K562 (cell line): ENCODE results near the gene CACNB1. TPM values are rescaled to one million over a fixed set of nuclear protein-coding genes. Genes with fewer than 3 reads are reported as not detected.

Source experiments
- ATAC-seq: fragments of 200-7000 bp; cut with Tn5 transposase; 3 replicates; pipeline ENCODE4 v1.9.1; 2020; ENCODE audit warnings: moderate library complexity
- BruUV-seq: library from RNA; stranded (reverse); fragments of 400-500 nt; replicated peaks from 2 replicates; lab custom pipeline; 2021; lab: Mats Ljungman, UMichigan
- CTCF ChIA-PET: fragments of 300-600 bp; formaldehyde crosslinking; extraction: SDS; loops from one replicate; lab custom pipeline; 2021; ENCODE audit warnings: low intra/inter-chr PET ratio; lab: Yijun Ruan, JAX
- POLR2A ChIA-PET: fragments of 300-600, 350-650 bp; sonication (Branson Sonifier 250); formaldehyde crosslinking; extraction: SDS; loops from one replicate; lab custom pipeline; 2021; ENCODE audit warnings: antibody characterized with exemption, inconsistent platforms; lab: Yijun Ruan, JAX
- DNase-seq, 4 experiments: peaks; one replicate each; pipeline versions ENCODE4 v3.0.0 to v3.0.0-alpha.2; 2011 to 2018; ENCODE audit warnings: low spot score in 3 of 4, mixed read lengths in 3 of 4; ENCODE audit errors: extremely low read depth in 1 of 4
- FAIRE-seq: peaks from 2 replicates; lab custom pipeline; 2011; peaks lifted over from hg19 to GRCh38; lab: Jason Lieb, UNC
- H2AFZ ChIP-seq: 2 replicates; pipeline ENCODE4 v1.6.0; 2011; ENCODE audit warnings: low read depth, low read length, control low read depth, inconsistent platforms
- H3K27ac ChIP-seq: fragments of 200-600 bp; 3 replicates; pipeline ENCODE4 v1.8.0; 2011; ENCODE audit warnings: low read depth, mild to moderate bottlenecking, control low read depth, inconsistent platforms, low read length, moderate library complexity, mixed read lengths; ENCODE audit errors: extremely low read depth
- H3K27me3 ChIP-seq, 2 experiments: fragments of 300-600 bp in 1 of 2; 2 replicates in 1 of 2; 3 replicates in 1 of 2; pipeline versions ENCODE4 v1.6.0 to v1.8.0; 2011; ENCODE audit warnings: inconsistent platforms in 2 of 2, low read length in 2 of 2, mild to moderate bottlenecking in 1 of 2, mixed read lengths in 1 of 2, moderate library complexity in 1 of 2; ENCODE audit not compliant: control insufficient read depth in 2 of 2, insufficient read depth in 2 of 2
- H3K36me3 ChIP-seq: fragments of 300-600 bp; 3 replicates; pipeline ENCODE4 v1.8.0; 2011; ENCODE audit warnings: mild to moderate bottlenecking, low read length, inconsistent platforms; ENCODE audit not compliant: control insufficient read depth, insufficient read depth
- H3K4me1 ChIP-seq, 2 experiments: fragments of 200-600 bp in 1 of 2; replicated peaks in 1 of 2; 2 replicates in 1 of 2; 3 replicates in 1 of 2; pipeline versions ENCODE4 v1.5.1 to v1.8.0; 2011; ENCODE audit warnings: inconsistent platforms in 2 of 2, low read length in 2 of 2, mild to moderate bottlenecking in 1 of 2, mixed read lengths in 1 of 2, moderate library complexity in 1 of 2; ENCODE audit not compliant: control insufficient read depth in 2 of 2, insufficient read depth in 2 of 2
- H3K4me2 ChIP-seq: 2 replicates; pipeline ENCODE4 v1.6.1; 2011; ENCODE audit warnings: low read length, control low read depth, inconsistent platforms, mixed read lengths; ENCODE audit not compliant: insufficient read depth
- H3K4me3 ChIP-seq: fragments of 200-600 bp; sonication (generic), shearing (Covaris generic); 2 replicates; pipeline ENCODE4 v1.5.1; 2016; ENCODE audit warnings: control low read depth, inconsistent platforms
- H3K79me2 ChIP-seq: fragments of 200-600 bp; 3 replicates; pipeline ENCODE4 v1.8.0; 2011; ENCODE audit warnings: low read length, inconsistent platforms; ENCODE audit not compliant: control insufficient read depth, insufficient read depth
- H3K9ac ChIP-seq, 2 experiments: 2 replicates each; pipeline versions ENCODE4 v1.6.0 to v1.6.1; 2011; ENCODE audit warnings: low read depth in 2 of 2, low read length in 2 of 2, control low read depth in 1 of 2, inconsistent platforms in 1 of 2, mild to moderate bottlenecking in 1 of 2, mixed read lengths in 1 of 2; ENCODE audit not compliant: insufficient read depth in 1 of 2
- H3K9me1 ChIP-seq: one replicate; pipeline ENCODE4 v1.6.0; 2011; ENCODE audit warnings: inconsistent platforms, mild to moderate bottlenecking, low read length, moderate library complexity; ENCODE audit not compliant: control insufficient read depth, insufficient read depth
- H3K9me3 ChIP-seq: replicated peaks from 2 replicates; pipeline ENCODE4 v1.5.1; 2011; ENCODE audit warnings: low read depth, low read length, inconsistent platforms; ENCODE audit not compliant: control insufficient read depth, insufficient read depth
- H4K20me1 ChIP-seq: replicated peaks from 2 replicates; pipeline ENCODE4 v1.6.1; 2011; ENCODE audit warnings: low read length, inconsistent platforms, mixed read lengths; ENCODE audit not compliant: control insufficient read depth, insufficient read depth
- EHMT2 ChIP-seq: fragments of 450-650 bp; IDR thresholded peaks from 2 replicates; pipeline ENCODE4 v1.6.1; 2018; ENCODE audit warnings: antibody characterized with exemption
- GABPB2 ChIP-seq: fragments of 250-450 bp; sonication (Bioruptor Pico); conservative IDR thresholded peaks from 2 replicates; pipeline ENCODE4 v1.5.1; 2021; ENCODE audit warnings: mild to moderate bottlenecking
- HDAC3 ChIP-seq: fragments of 450-650 bp; IDR thresholded peaks from 2 replicates; pipeline ENCODE4 v1.6.1; 2018; ENCODE audit warnings: borderline replicate concordance, mild to moderate bottlenecking, moderate library complexity; ENCODE audit not compliant: partially characterized antibody
- JUN ChIP-seq, 2 experiments: sonication (generic) in 1 of 2; formaldehyde crosslinking in 1 of 2; IDR thresholded peaks; 2 replicates each; pipeline versions ENCODE4 v1.6.1 to v1.8.0; 2012 to 2022; ENCODE audit warnings: borderline replicate concordance in 2 of 2, mild to moderate bottlenecking in 2 of 2, improper control_type of control experiment in 1 of 2, low read depth in 1 of 2, low read length in 1 of 2, missing genetic modification reagents in 1 of 2
- MTA3 ChIP-seq: fragments of 450-650 bp; formaldehyde crosslinking; IDR thresholded peaks from 2 replicates; pipeline ENCODE4 v1.6.1; 2017; ENCODE audit warnings: mild to moderate bottlenecking, borderline replicate concordance
- TEAD2 ChIP-seq: fragments of 450-650 bp; IDR thresholded peaks from 2 replicates; pipeline ENCODE4 v1.6.1; 2016; ENCODE audit warnings: missing genetic modification characterization, control low read depth, missing compliant biosample characterization
- YY1 ChIP-seq, 3 experiments: IDR thresholded peaks; 2 replicates each; pipeline ENCODE4 v1.6.1; 2011; ENCODE audit warnings: low read length in 2 of 3, mild to moderate bottlenecking in 2 of 3, moderate library complexity in 2 of 3, borderline replicate concordance in 1 of 3, control low read depth in 1 of 3, low read depth in 1 of 3; ENCODE audit not compliant: insufficient read depth in 3 of 3, insufficient replicate concordance in 2 of 3, control insufficient read depth in 1 of 3, insufficient read length in 1 of 3; ENCODE audit errors: extremely low read depth in 1 of 3
- ZKSCAN1 ChIP-seq: fragments of 150-350 bp; IDR thresholded peaks from 2 replicates; pipeline ENCODE4 v1.6.1; 2016; ENCODE audit warnings: low read depth, low read length
- ZNF121 ChIP-seq: sonication (generic); formaldehyde crosslinking; conservative IDR thresholded peaks from 2 replicates; pipeline ENCODE4 v1.8.0; 2022; ENCODE audit warnings: missing genetic modification reagents
- ZNF76 ChIP-seq: fragments of 250-450 bp; sonication (Bioruptor Pico); IDR thresholded peaks from 2 replicates; pipeline ENCODE4 v1.4.0; 2020; ENCODE audit warnings: mild to moderate bottlenecking, moderate library complexity, borderline replicate concordance
- WGBS: fragments of 100-300 bp; shearing (Covaris generic); methylation state at CpG from one replicate; pipeline ENCODE4 v1.1.6; 2016; ENCODE audit warnings: low coverage, mixed read lengths; ENCODE audit not compliant: insufficient coverage; ENCODE audit errors: missing lambda C conversion rate; 5-methylcytosine and 5-hydroxymethylcytosine counted together
- in situ Hi-C: fragments of 300-500 bp; cut with MboI; formaldehyde crosslinking; loops from 4 replicates; pipeline ENCODE4 v1.15.0; 2018; ENCODE audit warnings: inconsistent platforms, mixed read lengths
- intact Hi-C: fragments of 100-400 bp; cut with micrococcal nuclease; formaldehyde crosslinking; loops from 2 replicates; pipeline ENCODE4 v1.14.2; 2022
- polyA plus RNA-seq, 8 experiments: library from polyadenylated mRNA; depleted of rRNA in 4 of 8; stranded (reverse) in 5 of 8; unstranded in 3 of 8; fragments of >200 nt; fragmentation: Nextera tagmentation in 2 of 8; fragmentation: Illumina TruSeq in 1 of 8; extraction: Ambion mirVana in 2 of 8; extraction: Trizol in 1 of 8; gene quantifications; 2 replicates each; pipeline versions ENCODE4 v1.2.1 to v1.2.3, GENCODE V29; 2011 to 2014; ENCODE audit warnings: inconsistent platforms in 1 of 8, missing spikeins in 1 of 8
- total RNA-seq, 7 experiments: library from RNA; depleted of rRNA in 6 of 7; stranded (reverse); fragments of >200 nt in 6 of 7; fragmentation: Illumina TruSeq in 2 of 7; extraction: Trizol in 2 of 7; gene quantifications; 2 replicates each; pipeline versions ENCODE4 v1.2.1 to v1.2.3, GENCODE V29; 2011 to 2021; ENCODE audit warnings: low replicate concordance in 1 of 7
- TF ChIP-seq, protein P1 (sequence below): fragments of 450-650 bp; formaldehyde crosslinking; IDR thresholded peaks from 2 replicates; pipeline ENCODE4 v1.4.0; 2022; ENCODE audit warnings: missing genetic modification characterization
- TF ChIP-seq, protein P2 (sequence below), 2 experiments: IDR thresholded peaks in 1 of 2; conservative IDR thresholded peaks in 1 of 2; 2 replicates each; pipeline ENCODE4 v1.6.1; 2016; ENCODE audit warnings: low read depth in 2 of 2, mild to moderate bottlenecking in 1 of 2, missing compliant biosample characterization in 1 of 2, missing genetic modification characterization in 1 of 2, moderate library complexity in 1 of 2
- TF ChIP-seq, protein P3 (sequence below): fragments of 250-450 bp; sonication (Bioruptor Pico); IDR thresholded peaks from 2 replicates; pipeline ENCODE4 v1.8.0; 2022; ENCODE audit warnings: inconsistent platforms

Gene CACNB1
- total and polyA plus RNA-seq, 9 of the 15 experiments (the other 6 are each of a cell fraction or from before 2014, with no cell fraction given): 0.08 to 7.4 (median 3.0) TPM

DNA sequence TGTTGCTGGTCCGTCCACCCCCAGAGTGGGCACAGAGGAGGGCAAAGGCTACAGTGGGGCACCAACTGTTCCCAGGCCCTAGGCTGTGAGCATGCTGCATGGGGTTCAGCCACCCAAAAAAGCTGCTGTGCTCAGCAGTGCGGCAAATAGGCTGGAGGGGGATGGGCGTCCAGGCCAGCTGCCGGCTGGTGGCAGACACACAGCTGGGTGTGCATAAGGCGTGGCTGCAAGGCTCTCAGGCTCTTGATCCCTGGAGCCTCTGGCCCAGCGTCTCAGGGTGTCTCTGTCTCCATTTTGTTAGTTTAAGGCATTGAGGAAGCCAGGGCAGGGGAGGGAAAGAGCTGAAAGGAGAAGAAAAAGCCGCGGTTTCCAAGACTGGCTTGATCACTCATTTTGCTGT lies 11.4 kb upstream of the CACNB1 start:
- H3K4me2 ChIP-seq: no peak overlapping the region
- peak in 3 of 4 experiments; percentile 51 to 62 (median 59) for DNase-seq
- H3K9me3 ChIP-seq: no peaks in the 10 kb centered on the region
- no peak overlapping the region for H3K27ac ChIP-seq
- peaks cover 0 to 32% of the 10 kb centered on the region in 2 experiments; a peak in 3 of 5 replicates for H3K4me1 ChIP-seq
- H3K27me3 ChIP-seq: peaks cover 0 to 29% of the 10 kb centered on the region in 2 experiments; a peak in 2 of 5 replicates
- ATAC-seq: peak; percentile 41
- 0 out of 4 replicates have a peak overlapping the region, but pooled peaks of 1 of the 2 experiments have one; percentile 10 for H3K9ac ChIP-seq
- H3K4me3 ChIP-seq: no peak overlapping the region
- H3K36me3 ChIP-seq: peaks cover 14% of the 10 kb centered on the region
- ChIA-PET POLR2A (interaction anchor here (2.1 kb wide), 1 partner anchor 10 kb away, joined by 16 read pairs; the partner anchor contains the start of gene RPL19), CTCF (interaction anchor here (1.3 kb wide), 1 partner anchor 36 kb away, joined by 6 read pairs; no protein-coding TSS in a partner anchor)
- WGBS: 13% methylated on average over 8 of the region's 8 CpGs
- no peak for FAIRE-seq
- in situ Hi-C loops: no loop called here
- no TSS peak for BruUV-seq
- intact Hi-C loops: loop anchor here (5.0 kb wide), 3 partner anchors 143 to 408 kb away; no protein-coding TSS in a partner anchor
- no peaks in the 10 kb centered on the region; the same call in 1 of the 2 replicates for H4K20me1 ChIP-seq
- no peaks in the 10 kb centered on the region for H3K79me2 ChIP-seq
- H2AFZ ChIP-seq: no peak overlapping the region
- H3K9me1 ChIP-seq: peaks cover 4% of the 10 kb centered on the region
- TF ChIP-seq, protein P1, sequence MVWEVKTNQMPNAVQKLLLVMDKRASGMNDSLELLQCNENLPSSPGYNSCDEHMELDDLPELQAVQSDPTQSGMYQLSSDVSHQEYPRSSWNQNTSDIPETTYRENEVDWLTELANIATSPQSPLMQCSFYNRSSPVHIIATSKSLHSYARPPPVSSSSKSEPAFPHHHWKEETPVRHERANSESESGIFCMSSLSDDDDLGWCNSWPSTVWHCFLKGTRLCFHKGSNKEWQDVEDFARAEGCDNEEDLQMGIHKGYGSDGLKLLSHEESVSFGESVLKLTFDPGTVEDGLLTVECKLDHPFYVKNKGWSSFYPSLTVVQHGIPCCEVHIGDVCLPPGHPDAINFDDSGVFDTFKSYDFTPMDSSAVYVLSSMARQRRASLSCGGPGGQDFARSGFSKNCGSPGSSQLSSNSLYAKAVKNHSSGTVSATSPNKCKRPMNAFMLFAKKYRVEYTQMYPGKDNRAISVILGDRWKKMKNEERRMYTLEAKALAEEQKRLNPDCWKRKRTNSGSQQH (CRISPR knock-in tag): no peak
- TF ChIP-seq ZNF76 (CRISPR knock-in tag) (no peak), EHMT2 (no peak), GABPB2 (CRISPR knock-in tag) (no peak), ZNF121 (CRISPR knock-in tag) (no peak), JUN (IDR thresholded peaks at IDR 0.05; ENCODE audit: borderline replicate concordance, low read depth, low read length) (no peak), JUN (CRISPR knock-in tag; IDR thresholded peaks at IDR 0.05; ENCODE audit: borderline replicate concordance) (no peak), MTA3 (no peak), HDAC3 (no peak), TEAD2 (no peak), ZKSCAN1 (no peak), YY1 (IDR thresholded peaks at IDR 0.05; ENCODE audit: borderline replicate concordance in 1 of 3, control insufficient read depth in 1 of 3, extremely low read depth in 1 of 3, insufficient read depth in 3 of 3, insufficient read length in 1 of 3, insufficient replicate concordance in 2 of 3, low read depth in 1 of 3, low read length in 2 of 3) (peak in 1 of 3 experiments; percentile 37)
- TF ChIP-seq, protein P2, sequence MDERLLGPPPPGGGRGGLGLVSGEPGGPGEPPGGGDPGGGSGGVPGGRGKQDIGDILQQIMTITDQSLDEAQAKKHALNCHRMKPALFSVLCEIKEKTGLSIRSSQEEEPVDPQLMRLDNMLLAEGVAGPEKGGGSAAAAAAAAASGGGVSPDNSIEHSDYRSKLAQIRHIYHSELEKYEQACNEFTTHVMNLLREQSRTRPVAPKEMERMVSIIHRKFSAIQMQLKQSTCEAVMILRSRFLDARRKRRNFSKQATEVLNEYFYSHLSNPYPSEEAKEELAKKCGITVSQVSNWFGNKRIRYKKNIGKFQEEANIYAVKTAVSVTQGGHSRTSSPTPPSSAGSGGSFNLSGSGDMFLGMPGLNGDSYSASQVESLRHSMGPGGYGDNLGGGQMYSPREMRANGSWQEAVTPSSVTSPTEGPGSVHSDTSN (CRISPR knock-in tag; IDR thresholded peaks at IDR 0.05; ENCODE audit: low read depth): no peak
- TF ChIP-seq, protein P2 (tag; conservative IDR thresholded peaks at IDR 0.05; ENCODE audit: low read depth): no peak
- TF ChIP-seq, protein P3, sequence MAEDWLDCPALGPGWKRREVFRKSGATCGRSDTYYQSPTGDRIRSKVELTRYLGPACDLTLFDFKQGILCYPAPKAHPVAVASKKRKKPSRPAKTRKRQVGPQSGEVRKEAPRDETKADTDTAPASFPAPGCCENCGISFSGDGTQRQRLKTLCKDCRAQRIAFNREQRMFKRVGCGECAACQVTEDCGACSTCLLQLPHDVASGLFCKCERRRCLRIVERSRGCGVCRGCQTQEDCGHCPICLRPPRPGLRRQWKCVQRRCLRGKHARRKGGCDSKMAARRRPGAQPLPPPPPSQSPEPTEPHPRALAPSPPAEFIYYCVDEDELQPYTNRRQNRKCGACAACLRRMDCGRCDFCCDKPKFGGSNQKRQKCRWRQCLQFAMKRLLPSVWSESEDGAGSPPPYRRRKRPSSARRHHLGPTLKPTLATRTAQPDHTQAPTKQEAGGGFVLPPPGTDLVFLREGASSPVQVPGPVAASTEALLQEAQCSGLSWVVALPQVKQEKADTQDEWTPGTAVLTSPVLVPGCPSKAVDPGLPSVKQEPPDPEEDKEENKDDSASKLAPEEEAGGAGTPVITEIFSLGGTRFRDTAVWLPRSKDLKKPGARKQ (CRISPR knock-in tag): no peak
